H9 (cell line): ENCODE results near the gene RTTN. TPM values are rescaled to one million over a fixed set of nuclear protein-coding genes. Genes with fewer than 3 reads are reported as not detected.

ENCODE experiments used
- DNase-seq: peaks from one replicate; pipeline ENCODE4 v3.0.0-alpha.2; 2017
- H2AFZ ChIP-seq: one replicate; pipeline ENCODE4 v1.6.1; 2013; ENCODE audit warnings: mild to moderate bottlenecking, low read length, control low read depth, moderate library complexity
- H2AK5ac ChIP-seq: 2 replicates; pipeline ENCODE4 v1.6.1; 2013; ENCODE audit warnings: low read length, control low read depth, mixed read lengths; ENCODE audit not compliant: insufficient read length
- H2BK120ac ChIP-seq: one replicate; pipeline ENCODE4 v1.6.1; 2013; ENCODE audit warnings: low read depth, mild to moderate bottlenecking, low read length, control low read depth, inconsistent platforms; ENCODE audit not compliant: poor library complexity, severe bottlenecking
- H2BK12ac ChIP-seq: 2 replicates; pipeline ENCODE4 v1.6.1; 2013; ENCODE audit warnings: low read length, control low read depth, mixed read lengths, low read depth; ENCODE audit not compliant: insufficient read length
- H2BK15ac ChIP-seq: 2 replicates; pipeline ENCODE4 v1.6.1; 2013; ENCODE audit warnings: low read depth, low read length, control low read depth
- H2BK20ac ChIP-seq: one replicate; pipeline ENCODE4 v1.6.1; 2013; ENCODE audit warnings: low read depth, mild to moderate bottlenecking, low read length, control low read depth, inconsistent platforms; ENCODE audit not compliant: poor library complexity, severe bottlenecking
- H2BK5ac ChIP-seq: 2 replicates; pipeline ENCODE4 v1.6.1; 2013; ENCODE audit warnings: low read length, control low read depth, mixed read lengths; ENCODE audit not compliant: insufficient read length
- H3K14ac ChIP-seq: 2 replicates; pipeline ENCODE4 v1.6.1; 2013; ENCODE audit warnings: low read length, control low read depth; ENCODE audit not compliant: insufficient read depth
- H3K18ac ChIP-seq: 2 replicates; pipeline ENCODE4 v1.6.1; 2013; ENCODE audit warnings: low read depth, mild to moderate bottlenecking, mixed read lengths, low read length, control low read depth; ENCODE audit not compliant: insufficient read length
- H3K23ac ChIP-seq: 2 replicates; pipeline ENCODE4 v1.6.1; 2013; ENCODE audit warnings: low read length, control low read depth, mixed read lengths, low read depth; ENCODE audit not compliant: insufficient read length
- H3K23me2 ChIP-seq: 2 replicates; pipeline ENCODE4 v1.6.1; 2013; ENCODE audit warnings: low read depth, mild to moderate bottlenecking, mixed read lengths, low read length, control low read depth; ENCODE audit not compliant: insufficient read length, poor library complexity, severe bottlenecking
- H3K27ac ChIP-seq: 2 replicates; pipeline ENCODE4 v1.5.1; 2013; ENCODE audit warnings: low read length, control low read depth, mixed read lengths, low read depth; ENCODE audit not compliant: insufficient read length
- H3K27me3 ChIP-seq: 2 replicates; pipeline ENCODE4 v1.6.1; 2013; ENCODE audit warnings: low read length, control low read depth, inconsistent platforms; ENCODE audit not compliant: insufficient read depth
- H3K4ac ChIP-seq: 2 replicates; pipeline ENCODE4 v1.6.1; 2013; ENCODE audit warnings: low read depth, mild to moderate bottlenecking, control low read depth, inconsistent platforms, low read length, moderate library complexity
- H3K4me1 ChIP-seq: 2 replicates; pipeline ENCODE4 v1.6.1; 2013; ENCODE audit warnings: low read length, control low read depth, inconsistent platforms; ENCODE audit not compliant: insufficient read depth
- H3K4me2 ChIP-seq: 2 replicates; pipeline ENCODE4 v1.6.1; 2013; ENCODE audit warnings: low read length, control low read depth, mixed read lengths; ENCODE audit not compliant: insufficient read length, insufficient read depth
- H3K56ac ChIP-seq: 2 replicates; pipeline ENCODE4 v1.6.1; 2013; ENCODE audit warnings: low read depth, mild to moderate bottlenecking, mixed read lengths, low read length, control low read depth; ENCODE audit not compliant: insufficient read length
- H3K79me1 ChIP-seq: 2 replicates; pipeline ENCODE4 v1.6.1; 2013; ENCODE audit warnings: low read depth, mild to moderate bottlenecking, moderate library complexity, low read length, control low read depth, inconsistent platforms; ENCODE audit not compliant: insufficient read depth, poor library complexity, severe bottlenecking
- H3K79me2 ChIP-seq: 2 replicates; pipeline ENCODE4 v1.6.1; 2013; ENCODE audit warnings: low read length, control low read depth, inconsistent platforms; ENCODE audit not compliant: insufficient read depth
- H3K9ac ChIP-seq: 2 replicates; pipeline ENCODE4 v1.6.1; 2013; ENCODE audit warnings: low read length, control low read depth, mixed read lengths; ENCODE audit not compliant: insufficient read length; ENCODE audit errors: extremely low read depth
- H3K9me3 ChIP-seq: one replicate; pipeline ENCODE4 v1.6.1; 2013; ENCODE audit warnings: low read depth, low read length, inconsistent platforms; ENCODE audit not compliant: control insufficient read depth
- H3T11ph ChIP-seq: one replicate; pipeline ENCODE4 v1.6.1; 2013; ENCODE audit warnings: mild to moderate bottlenecking, low read length, control low read depth, inconsistent platforms
- H4K20me1 ChIP-seq: one replicate; pipeline ENCODE4 v1.6.1; 2013; ENCODE audit not compliant: control insufficient read depth, insufficient read length, insufficient read depth
- H4K5ac ChIP-seq: 2 replicates; pipeline ENCODE4 v1.6.1; 2013; ENCODE audit warnings: low read depth, mild to moderate bottlenecking, mixed read lengths, low read length, control low read depth; ENCODE audit not compliant: insufficient read length
- H4K8ac ChIP-seq: replicated peaks from 2 replicates; pipeline ENCODE4 v1.6.1; 2013; ENCODE audit warnings: low read length, control low read depth, mixed read lengths, low read depth; ENCODE audit not compliant: insufficient read length
- H4K91ac ChIP-seq: 2 replicates; pipeline ENCODE4 v1.6.1; 2013; ENCODE audit warnings: low read depth, mild to moderate bottlenecking, moderate library complexity, mixed read lengths, low read length, control low read depth; ENCODE audit not compliant: insufficient read length
- H3K27ac Mint-ChIP-seq, 3 experiments: 2 replicates in 2 of 3; 3 replicates in 1 of 3; pipeline ENCODE4 v1.8.0; 2020 to 2021; ENCODE audit warnings: mixed read lengths in 3 of 3, mild to moderate bottlenecking in 1 of 3, moderate library complexity in 1 of 3
- H3K27me3 Mint-ChIP-seq: 2 replicates; pipeline ENCODE4 v1.8.0; 2021; ENCODE audit warnings: low read depth, mild to moderate bottlenecking, moderate library complexity, mixed read lengths
- H3K36me3 Mint-ChIP-seq, 3 experiments: 2 replicates in 2 of 3; 3 replicates in 1 of 3; pipeline ENCODE4 v1.8.0; 2020 to 2021; ENCODE audit warnings: low read depth in 3 of 3, mixed read lengths in 3 of 3; ENCODE audit not compliant: insufficient read depth in 1 of 3
- H3K4me1 Mint-ChIP-seq, 2 experiments: 2 replicates each; pipeline ENCODE4 v1.8.0; 2020; ENCODE audit warnings: mixed read lengths in 2 of 2
- H3K4me3 Mint-ChIP-seq, 2 experiments: 2 replicates in 1 of 2; 3 replicates in 1 of 2; pipeline ENCODE4 v1.8.0; 2020 to 2021; ENCODE audit warnings: mild to moderate bottlenecking in 2 of 2, mixed read lengths in 2 of 2, moderate library complexity in 1 of 2
- H3K9me3 Mint-ChIP-seq, 2 experiments: 2 replicates in 1 of 2; 3 replicates in 1 of 2; pipeline ENCODE4 v1.8.0; 2020; ENCODE audit warnings: mild to moderate bottlenecking in 2 of 2, mixed read lengths in 2 of 2, moderate library complexity in 1 of 2
- CTCF ChIP-seq: fragments of 200-600 bp; sonication (generic); conservative IDR thresholded peaks from 3 replicates; pipeline ENCODE4 v1.8.0; 2021; ENCODE audit warnings: antibody characterized with exemption, mild to moderate bottlenecking
- WGBS: extraction: QIAGEN DNeasy Blood & Tissue Kit; methylation state at CpG from one replicate; pipeline ENCODE4 v1.1.7; 2013; ENCODE audit warnings: missing lambda C conversion rate, low lambda C conversion rate, mixed read lengths; ENCODE audit not compliant: insufficient read length; ENCODE audit errors: extremely low coverage; 5-methylcytosine and 5-hydroxymethylcytosine counted together
- total RNA-seq: library from RNA; stranded (reverse); gene quantifications from 2 replicates; pipeline ENCODE4 v1.2.1, GENCODE V29; 2021

Gene RTTN
- total RNA-seq, 1 experiment from 2014 or later, result 17.6 TPM

GRCh38 chr18:70149156-70149555 lies 56.3 kb downstream of the RTTN start:
- no peaks in the 10 kb centered on the region for H3K4me1 ChIP-seq
- H3T11ph ChIP-seq, result no peak overlapping the region
- no peak overlapping the region for H2BK20ac ChIP-seq
- H2BK15ac ChIP-seq, result no peak overlapping the region
- H3K23me2 ChIP-seq, result no peaks in the 10 kb centered on the region
- Mint-ChIP-seq H3K27me3 (no peaks in the 10 kb centered on the region), H3K4me3 (no peak overlapping the region), H3K27ac (no peak overlapping the region), H3K9me3 (no peaks in the 10 kb centered on the region), H3K36me3 (peaks cover 0 to 10% (median 2%) of the 10 kb centered on the region in 3 experiments; a peak in 4 of 7 replicates), H3K4me1 (no peaks in the 10 kb centered on the region)
- no peak overlapping the region for H2BK12ac ChIP-seq
- no peak overlapping the region for H3K23ac ChIP-seq
- H4K8ac ChIP-seq, result no peak overlapping the region
- WGBS, result no CpG with 5 or more reads among the region's 2 CpGs
- no peak overlapping the region for H4K5ac ChIP-seq
- H4K20me1 ChIP-seq, result no peaks in the 10 kb centered on the region
- H3K4ac ChIP-seq, result no peak overlapping the region
- no peaks in the 10 kb centered on the region for H3K9me3 ChIP-seq
- H3K27me3 ChIP-seq, result no peaks in the 10 kb centered on the region
- H2AFZ ChIP-seq, result no peak overlapping the region
- H3K79me1 ChIP-seq, result no peaks in the 10 kb centered on the region
- no peak overlapping the region for H2AK5ac ChIP-seq
- H3K9ac ChIP-seq, result no peak overlapping the region
- TF ChIP-seq CTCF, result no peak
- H3K79me2 ChIP-seq, result no peaks in the 10 kb centered on the region
- H3K56ac ChIP-seq, result no peak overlapping the region
- no peak overlapping the region for H3K14ac ChIP-seq
- no peak overlapping the region for H3K27ac ChIP-seq
- no peak overlapping the region for H3K4me2 ChIP-seq
- DNase-seq, result no peak
- H3K18ac ChIP-seq, result no peak overlapping the region
- H2BK5ac ChIP-seq, result no peak overlapping the region
- no peak overlapping the region for H2BK120ac ChIP-seq
- H4K91ac ChIP-seq, result no peak overlapping the region
